ENCODE data around the gene SPATA31C1.

Gene SPATA31C1

DNA sequence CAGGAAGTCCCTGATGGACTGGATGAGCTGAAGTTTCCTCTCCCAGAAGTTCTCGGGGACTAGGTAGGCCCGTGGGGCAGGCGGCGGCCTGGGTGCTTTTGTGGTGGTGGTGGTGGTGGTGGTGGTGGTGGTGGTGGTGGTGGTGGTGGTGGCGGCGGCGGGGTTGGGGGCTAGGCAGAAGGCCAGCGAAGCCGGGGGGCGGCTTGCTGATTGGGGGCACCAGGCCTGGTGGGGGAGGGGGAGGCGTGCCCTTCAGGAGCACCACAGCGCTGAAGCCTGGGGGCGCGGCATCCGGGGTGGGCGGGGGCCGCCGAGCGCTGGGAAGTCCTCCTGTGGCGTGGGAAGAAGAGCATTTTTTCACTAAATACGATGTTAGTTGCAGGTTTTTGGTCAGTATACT is 26.9 kb downstream of the SPATA31C1 start:
- TF ChIP-seq REST (IDR thresholded peaks at IDR 0.05; ENCODE audit: insufficient read depth in 1 of 2, low read depth in 2 of 2, low read length in 2 of 2) (no peak), POLR2AphosphoS5 (IDR thresholded peaks at IDR 0.05; ENCODE audit: low read depth, low read length) (no peak), FOXP2 (optimal IDR thresholded peaks at IDR 0.05; ENCODE audit: borderline replicate concordance, extremely low read depth, extremely low read length, insufficient read depth) (no peak), TAF1 (IDR thresholded peaks at IDR 0.05; ENCODE audit: borderline replicate concordance, insufficient read depth, low read length) (no peak), SIN3A (IDR thresholded peaks at IDR 0.05; ENCODE audit: borderline replicate concordance, insufficient read depth, low read length) (no peak)

DNA sequence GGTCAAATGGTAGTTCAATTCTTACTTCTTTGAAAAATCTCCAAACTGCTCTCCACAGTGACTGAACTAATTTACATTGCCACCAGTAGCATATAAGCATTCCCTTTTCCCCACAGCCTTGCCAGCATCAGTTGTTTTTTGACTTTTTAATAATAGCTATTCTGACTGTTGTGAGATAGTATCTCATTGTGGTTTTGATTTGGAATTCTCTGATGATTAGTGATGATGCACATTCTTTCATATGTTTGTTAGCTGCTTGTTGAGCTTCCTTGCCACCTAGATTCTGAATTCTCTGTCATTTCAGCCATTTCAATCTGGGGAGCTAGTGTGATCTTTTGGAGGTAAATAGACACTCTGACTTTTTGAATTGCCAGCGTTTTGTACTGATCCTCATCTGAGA is 32.5 kb downstream of the SPATA31C1 start:
- TF ChIP-seq TAF1 (IDR thresholded peaks at IDR 0.05; ENCODE audit: borderline replicate concordance, insufficient read depth, low read length) (no peak), SIN3A (IDR thresholded peaks at IDR 0.05; ENCODE audit: borderline replicate concordance, insufficient read depth, low read length) (no peak)

- TF ChIP-seq POLR2AphosphoS5 (IDR thresholded peaks at IDR 0.05; ENCODE audit: low read depth, low read length): no peak
- TF ChIP-seq FOXP2 (optimal IDR thresholded peaks at IDR 0.05; ENCODE audit: borderline replicate concordance, extremely low read depth, extremely low read length, insufficient read depth): no peak
- no peak for TF ChIP-seq REST (IDR thresholded peaks at IDR 0.05; ENCODE audit: insufficient read depth in 1 of 2, low read depth in 2 of 2, low read length in 2 of 2)
- TF ChIP-seq TAF1 (IDR thresholded peaks at IDR 0.05; ENCODE audit: borderline replicate concordance, insufficient read depth, low read length): no peak
- TF ChIP-seq SIN3A (IDR thresholded peaks at IDR 0.05; ENCODE audit: borderline replicate concordance, insufficient read depth, low read length): no peak
These were observed 33.2 kb downstream of the SPATA31C1 start for GRCh38 chr9:87950765-87951488.

DNA sequence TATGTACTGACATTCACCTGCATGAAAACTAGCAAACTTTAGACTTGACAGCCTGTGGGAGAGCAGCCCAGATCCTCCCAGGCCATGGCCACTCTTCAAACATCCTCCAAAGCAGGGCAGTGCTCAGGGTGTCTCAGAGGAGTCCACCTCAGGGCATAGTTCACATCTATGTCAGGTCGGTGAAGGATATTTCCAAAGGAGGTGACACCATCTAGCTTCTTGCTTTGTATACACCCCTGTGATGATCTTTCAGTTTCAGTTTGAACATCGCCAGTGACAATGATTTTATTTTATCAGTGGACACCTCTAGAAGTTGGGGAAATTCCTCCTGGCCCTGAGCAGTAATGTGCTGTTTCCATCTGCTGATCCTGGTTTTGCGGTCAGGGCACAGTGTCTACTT is 36.5 kb downstream of the SPATA31C1 start:
- TF ChIP-seq TAF1 (IDR thresholded peaks at IDR 0.05; ENCODE audit: borderline replicate concordance, insufficient read depth, low read length) (no peak), REST (IDR thresholded peaks at IDR 0.05; ENCODE audit: insufficient read depth in 1 of 2, low read depth in 2 of 2, low read length in 2 of 2) (no peak), POLR2AphosphoS5 (IDR thresholded peaks at IDR 0.05; ENCODE audit: low read depth, low read length) (no peak), SIN3A (IDR thresholded peaks at IDR 0.05; ENCODE audit: borderline replicate concordance, insufficient read depth, low read length) (no peak), FOXP2 (optimal IDR thresholded peaks at IDR 0.05; ENCODE audit: borderline replicate concordance, extremely low read depth, extremely low read length, insufficient read depth) (no peak)

- TF ChIP-seq SIN3A (IDR thresholded peaks at IDR 0.05; ENCODE audit: borderline replicate concordance, insufficient read depth, low read length) (no peak), REST (IDR thresholded peaks at IDR 0.05; ENCODE audit: insufficient read depth in 1 of 2, low read depth in 2 of 2, low read length in 2 of 2) (no peak), POLR2AphosphoS5 (IDR thresholded peaks at IDR 0.05; ENCODE audit: low read depth, low read length) (no peak), TAF1 (IDR thresholded peaks at IDR 0.05; ENCODE audit: borderline replicate concordance, insufficient read depth, low read length) (no peak), FOXP2 (optimal IDR thresholded peaks at IDR 0.05; ENCODE audit: borderline replicate concordance, extremely low read depth, extremely low read length, insufficient read depth) (no peak)
These were observed 40.1 kb downstream of the SPATA31C1 start for GRCh38 chr9:87957839-87958238.

Data from PFSK-1 (cell line).